H1 (cell line): ENCODE data around the gene NCAPD2. TPM values are rescaled to one million over a fixed set of nuclear protein-coding genes. Genes with fewer than 3 reads are reported as not detected.

Experiments used
- CHD1 ChIP-seq: IDR thresholded peaks from 2 replicates; pipeline ENCODE4 v1.6.1; 2012; ENCODE audit warnings: low read depth, low read length, improper control_type of control experiment
- CTCF ChIP-seq, 3 experiments: IDR thresholded peaks; 1 replicate in 2 of 3; 2 replicates in 1 of 3; pipeline versions ENCODE4 v1.5.1 to v1.6.1; 2011; ENCODE audit warnings: low read length in 3 of 3, mild to moderate bottlenecking in 3 of 3, inconsistent platforms in 2 of 3, low read depth in 1 of 3, moderate library complexity in 1 of 3; ENCODE audit not compliant: insufficient read depth in 1 of 3; ENCODE audit errors: control extremely low read depth in 1 of 3
- HDAC6 ChIP-seq: IDR thresholded peaks from one replicate; pipeline ENCODE4 v1.7.1; 2012; ENCODE audit warnings: low read depth, mild to moderate bottlenecking, inconsistent platforms, low read length, moderate library complexity
- PHF8 ChIP-seq: fragments of 200-600 bp; sonication (generic); conservative IDR thresholded peaks from 2 replicates; pipeline ENCODE4 v1.7.1; 2012; ENCODE audit warnings: low read depth, mild to moderate bottlenecking, inconsistent platforms, low read length, moderate library complexity
- POLR2A ChIP-seq, 2 experiments: IDR thresholded peaks; 1 replicate in 1 of 2; 2 replicates in 1 of 2; pipeline ENCODE4 v1.6.1; 2011; ENCODE audit warnings: low read depth in 2 of 2, low read length in 2 of 2, mild to moderate bottlenecking in 2 of 2; ENCODE audit errors: control extremely low read depth in 1 of 2
- SAP30 ChIP-seq: fragments of 300-600 bp; sonication (generic); IDR thresholded peaks from 2 replicates; pipeline ENCODE4 v1.7.1; 2012; ENCODE audit warnings: low read length, moderate library complexity, mild to moderate bottlenecking, inconsistent platforms; ENCODE audit not compliant: insufficient read depth, insufficient replicate concordance
- SIRT6 ChIP-seq: IDR thresholded peaks from one replicate; pipeline ENCODE4 v1.7.1; 2012; ENCODE audit warnings: low read length, inconsistent platforms
- polyA plus RNA-seq, 7 experiments: library from polyadenylated mRNA; depleted of rRNA in 3 of 7; stranded (reverse) in 5 of 7; unstranded in 2 of 7; fragments of >200 nt in 5 of 7; fragments of 200-250 nt in 2 of 7; gene quantifications; 1 replicate in 5 of 7; 2 replicates in 1 of 7; 4 replicates in 1 of 7; pipeline versions ENCODE4 v1.2.1 to v1.2.3, GENCODE V29; 2011 to 2013; ENCODE audit warnings: missing spikeins in 2 of 7, mixed read lengths in 2 of 7
- total RNA-seq: library from RNA; stranded (reverse); fragmentation: NEBNext Ultra II Directional; extraction: Animal tissue kit (Norgen Biotek cat#: 25700); gene quantifications from 2 replicates; pipeline ENCODE4 v1.2.1, GENCODE V29; 2021
- TF ChIP-seq, protein P1 (sequence below): IDR thresholded peaks from 2 replicates; pipeline ENCODE4 v1.6.1; 2012; ENCODE audit warnings: low read length, inconsistent platforms

The NCAPD2 gene
- total and polyA plus RNA-seq, 2 of the 8 experiments (the other 6 are each of a cell fraction or from before 2014, with no cell fraction given), result 55.8 to 132 TPM

DNA sequence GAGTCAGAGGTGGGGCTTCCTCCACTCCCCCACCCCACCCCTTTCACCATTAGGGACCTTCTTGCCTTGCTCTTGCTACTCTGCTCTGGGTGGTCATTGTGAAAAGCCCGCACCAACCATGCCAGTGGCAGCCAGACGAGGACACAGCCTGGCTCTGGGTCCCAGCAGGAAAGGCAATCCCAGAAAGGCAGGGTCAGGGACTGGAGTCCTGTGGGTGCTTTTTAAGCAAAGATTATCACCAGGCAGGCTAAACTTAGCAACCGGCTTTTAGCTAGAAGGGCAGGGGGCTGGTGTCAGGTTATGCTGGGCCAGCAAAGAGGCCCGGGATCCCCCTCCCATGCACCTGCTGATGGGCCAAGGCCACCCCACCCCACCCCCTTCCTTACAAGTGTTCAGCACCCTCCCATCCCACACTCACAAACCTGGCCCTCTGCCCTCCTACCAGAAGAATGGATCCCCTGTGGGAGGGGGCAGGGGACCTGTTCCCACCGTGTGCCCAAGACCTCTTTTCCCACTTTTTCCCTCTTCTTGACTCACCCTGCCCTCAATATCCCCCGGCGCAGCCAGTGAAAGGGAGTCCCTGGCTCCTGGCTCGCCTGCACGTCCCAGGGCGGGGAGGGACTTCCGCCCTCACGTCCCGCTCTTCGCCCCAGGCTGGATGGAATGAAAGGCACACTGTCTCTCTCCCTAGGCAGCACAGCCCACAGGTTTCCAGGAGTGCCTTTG, 39.2 kb downstream of the NCAPD2 start (continued):
- TF ChIP-seq, protein P1, sequence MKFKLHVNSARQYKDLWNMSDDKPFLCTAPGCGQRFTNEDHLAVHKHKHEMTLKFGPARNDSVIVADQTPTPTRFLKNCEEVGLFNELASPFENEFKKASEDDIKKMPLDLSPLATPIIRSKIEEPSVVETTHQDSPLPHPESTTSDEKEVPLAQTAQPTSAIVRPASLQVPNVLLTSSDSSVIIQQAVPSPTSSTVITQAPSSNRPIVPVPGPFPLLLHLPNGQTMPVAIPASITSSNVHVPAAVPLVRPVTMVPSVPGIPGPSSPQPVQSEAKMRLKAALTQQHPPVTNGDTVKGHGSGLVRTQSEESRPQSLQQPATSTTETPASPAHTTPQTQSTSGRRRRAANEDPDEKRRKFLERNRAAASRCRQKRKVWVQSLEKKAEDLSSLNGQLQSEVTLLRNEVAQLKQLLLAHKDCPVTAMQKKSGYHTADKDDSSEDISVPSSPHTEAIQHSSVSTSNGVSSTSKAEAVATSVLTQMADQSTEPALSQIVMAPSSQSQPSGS, result no peak; the same call in 1 of the 2 replicates
- TF ChIP-seq CHD1 (no peak), SAP30 (no peak), CTCF (IDR thresholded peaks at IDR 0.05; ENCODE audit: control extremely low read depth in 1 of 3, insufficient read depth in 1 of 3, low read depth in 1 of 3, low read length in 3 of 3) (no peak), HDAC6 (no peak), PHF8 (no peak), SIRT6 (no peak), POLR2A (IDR thresholded peaks at IDR 0.05; ENCODE audit: control extremely low read depth in 1 of 2, low read depth in 2 of 2, low read length in 2 of 2) (peak in 1 of 2 experiments; percentile 53; a peak in 1 of 3 replicates)
- TF ChIP-seq, all 59 proteins: peak for 5
